MM.1S (cell line): Measurements from ENCODE around the gene GNAS-AS1.

Source experiments
- DNase-seq: peaks from one replicate; pipeline ENCODE4 v3.0.0-alpha.2; 2015
- H2AFZ ChIP-seq: fragments of 300-600 bp; sonication (generic); 2 replicates; pipeline ENCODE4 v1.6.0; 2016; ENCODE audit warnings: antibody characterized with exemption, low read length
- H3F3A ChIP-seq: fragments of 300-600 bp; sonication (generic); 2 replicates; pipeline ENCODE4 v1.6.1; 2016; ENCODE audit warnings: mild to moderate bottlenecking, antibody characterized with exemption, low read length, moderate library complexity, mixed read lengths; ENCODE audit not compliant: insufficient read depth
- H3K27ac ChIP-seq: fragments of 300-600 bp; sonication (generic); 2 replicates; pipeline ENCODE4 v1.5.1; 2016; ENCODE audit warnings: mild to moderate bottlenecking, low read length
- H3K27me3 ChIP-seq: fragments of 300-600 bp; sonication (generic); replicated peaks from 2 replicates; pipeline ENCODE4 v1.6.0; 2016; ENCODE audit warnings: low read length; ENCODE audit not compliant: insufficient read depth
- H3K36me3 ChIP-seq: fragments of 300-600 bp; sonication (generic); replicated peaks from 2 replicates; pipeline ENCODE4 v1.6.1; 2016; ENCODE audit warnings: mild to moderate bottlenecking, low read length, mixed read lengths; ENCODE audit not compliant: insufficient read depth
- H3K4me1 ChIP-seq: fragments of 300-600 bp; sonication (generic); 2 replicates; pipeline ENCODE4 v1.6.1; 2016; ENCODE audit warnings: low read length, mixed read lengths
- H3K4me2 ChIP-seq: fragments of 300-600 bp; sonication (generic); 2 replicates; pipeline ENCODE4 v1.6.0; 2016; ENCODE audit warnings: low read depth, low read length
- H3K4me3 ChIP-seq: fragments of 300-600 bp; sonication (generic); 2 replicates; pipeline ENCODE4 v1.5.1; 2016; ENCODE audit warnings: low read length, mixed read lengths
- H3K79me2 ChIP-seq: fragments of 300-600 bp; sonication (generic); 2 replicates; pipeline ENCODE4 v1.6.1; 2016; ENCODE audit warnings: mixed run types, low read length, mixed read lengths
- H3K9ac ChIP-seq: fragments of 300-600 bp; sonication (generic); 2 replicates; pipeline ENCODE4 v1.6.1; 2016; ENCODE audit warnings: low read length, mixed read lengths
- H3K9me2 ChIP-seq: fragments of 300-600 bp; sonication (generic); replicated peaks from 2 replicates; pipeline ENCODE4 v1.6.1; 2016; ENCODE audit warnings: mild to moderate bottlenecking, low read length, mixed read lengths; ENCODE audit not compliant: insufficient read depth
- H3K9me3 ChIP-seq: fragments of 300-600 bp; sonication (generic); replicated peaks from 2 replicates; pipeline ENCODE4 v1.6.1; 2016; ENCODE audit warnings: mild to moderate bottlenecking, low read length, mixed read lengths; ENCODE audit not compliant: insufficient read depth
- H4K20me1 ChIP-seq: fragments of 300-600 bp; sonication (generic); 2 replicates; pipeline ENCODE4 v1.6.1; 2016; ENCODE audit warnings: mild to moderate bottlenecking, low read length, moderate library complexity, mixed read lengths; ENCODE audit not compliant: insufficient read depth
- EZH2 ChIP-seq: fragments of 300-600 bp; sonication (generic); optimal IDR thresholded peaks from 2 replicates; pipeline ENCODE3; 2017; ENCODE audit warnings: low read depth, mild to moderate bottlenecking, antibody characterized with exemption, low read length, mixed read lengths
- EZH2phosphoT487 ChIP-seq: fragments of 300-600 bp; sonication (generic); IDR thresholded peaks from 2 replicates; pipeline ENCODE4 v1.6.1; 2018; ENCODE audit warnings: antibody characterized with exemption, low read length
- TF ChIP-seq, protein P1 (sequence below): fragments of 300-600 bp; sonication (generic); IDR thresholded peaks from 2 replicates; pipeline ENCODE4 v1.5.1; 2016; ENCODE audit warnings: antibody characterized with exemption, low read length, mixed read lengths

Gene GNAS-AS1

DNA sequence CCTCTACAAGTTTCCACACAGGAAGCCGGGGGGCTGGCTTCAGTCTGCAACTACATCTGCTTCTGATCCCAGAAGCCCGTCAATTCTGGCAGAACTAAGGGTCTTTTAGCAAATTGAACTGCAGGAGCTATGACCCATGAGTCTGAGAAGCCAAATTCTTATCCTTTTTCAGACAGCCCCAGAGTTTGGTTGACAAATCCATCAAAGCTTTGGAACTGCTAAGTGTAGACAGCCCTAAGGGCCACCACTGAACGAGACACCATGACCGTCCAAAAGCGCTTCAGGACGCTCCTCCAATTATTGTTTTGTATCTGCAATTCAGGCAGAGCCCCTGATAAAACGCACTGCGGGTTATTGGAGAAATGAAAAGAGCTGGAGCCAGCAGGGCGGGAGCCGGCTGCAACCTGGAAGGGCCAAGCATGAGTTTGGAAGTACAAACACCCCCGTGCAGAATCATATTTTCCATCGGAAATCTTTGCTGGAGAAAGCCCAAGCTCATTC lies 67.1 kb downstream of the GNAS-AS1 start:
- Histone ChIP-seq H3K4me2 (no peak overlapping the region), H3K4me1 (no peaks in the 10 kb centered on the region)

GRCh38 chr20:58781138-58781537 lies 69.6 kb downstream of the GNAS-AS1 start:
- Histone ChIP-seq H3K4me1 (no peaks in the 10 kb centered on the region), H3K9me2 (no peaks in the 10 kb centered on the region), H4K20me1 (no peaks in the 10 kb centered on the region), H3K4me3 (no peak overlapping the region), H3K79me2 (no peaks in the 10 kb centered on the region), H3K4me2 (no peak overlapping the region), H2AFZ (no peak overlapping the region), H3K9me3 (no peaks in the 10 kb centered on the region), H3K27ac (no peak overlapping the region), H3F3A (no peaks in the 10 kb centered on the region), H3K36me3 (no peaks in the 10 kb centered on the region), H3K27me3 (peaks cover 95% of the 10 kb centered on the region), H3K9ac (no peak overlapping the region)
- TF ChIP-seq EZH2phosphoT487 (no peak), EZH2 (no peak)
- TF ChIP-seq, protein P1, sequence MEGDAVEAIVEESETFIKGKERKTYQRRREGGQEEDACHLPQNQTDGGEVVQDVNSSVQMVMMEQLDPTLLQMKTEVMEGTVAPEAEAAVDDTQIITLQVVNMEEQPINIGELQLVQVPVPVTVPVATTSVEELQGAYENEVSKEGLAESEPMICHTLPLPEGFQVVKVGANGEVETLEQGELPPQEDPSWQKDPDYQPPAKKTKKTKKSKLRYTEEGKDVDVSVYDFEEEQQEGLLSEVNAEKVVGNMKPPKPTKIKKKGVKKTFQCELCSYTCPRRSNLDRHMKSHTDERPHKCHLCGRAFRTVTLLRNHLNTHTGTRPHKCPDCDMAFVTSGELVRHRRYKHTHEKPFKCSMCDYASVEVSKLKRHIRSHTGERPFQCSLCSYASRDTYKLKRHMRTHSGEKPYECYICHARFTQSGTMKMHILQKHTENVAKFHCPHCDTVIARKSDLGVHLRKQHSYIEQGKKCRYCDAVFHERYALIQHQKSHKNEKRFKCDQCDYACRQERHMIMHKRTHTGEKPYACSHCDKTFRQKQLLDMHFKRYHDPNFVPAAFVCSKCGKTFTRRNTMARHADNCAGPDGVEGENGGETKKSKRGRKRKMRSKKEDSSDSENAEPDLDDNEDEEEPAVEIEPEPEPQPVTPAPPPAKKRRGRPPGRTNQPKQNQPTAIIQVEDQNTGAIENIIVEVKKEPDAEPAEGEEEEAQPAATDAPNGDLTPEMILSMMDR: no peak
- DNase-seq: no peak

More for the DNA sequence above, 67.1 kb downstream of the GNAS-AS1 start:
- Histone ChIP-seq H3K36me3 (no peaks in the 10 kb centered on the region), H3K79me2 (no peaks in the 10 kb centered on the region), H3K27me3 (peaks cover 95% of the 10 kb centered on the region), H2AFZ (no peak overlapping the region), H3K9me2 (no peaks in the 10 kb centered on the region), H3K27ac (no peak overlapping the region), H3K4me3 (no peak overlapping the region), H3F3A (no peaks in the 10 kb centered on the region), H4K20me1 (no peaks in the 10 kb centered on the region), H3K9ac (no peak overlapping the region), H3K9me3 (no peaks in the 10 kb centered on the region)
- DNase-seq: no peak
- TF ChIP-seq, protein P1: no peak
- no peak for TF ChIP-seq EZH2phosphoT487
- no peak for TF ChIP-seq EZH2

GRCh38 chr20:58778760-58779159 lies 71.9 kb downstream of the GNAS-AS1 start:
- H3K4me1 ChIP-seq: no peaks in the 10 kb centered on the region
- no peak for DNase-seq
- no peaks in the 10 kb centered on the region for H3K79me2 ChIP-seq
- H3K4me2 ChIP-seq: no peak overlapping the region
- H3K9ac ChIP-seq: no peak overlapping the region
- H3K27ac ChIP-seq: no peak overlapping the region
- H3K9me3 ChIP-seq: no peaks in the 10 kb centered on the region
- no peak overlapping the region for H3K4me3 ChIP-seq
- H2AFZ ChIP-seq: no peak overlapping the region
- peaks cover 97% of the 10 kb centered on the region for H3K27me3 ChIP-seq
- H3K36me3 ChIP-seq: no peaks in the 10 kb centered on the region
- H3K9me2 ChIP-seq: no peaks in the 10 kb centered on the region
- H4K20me1 ChIP-seq: no peaks in the 10 kb centered on the region
- no peak for TF ChIP-seq EZH2
- no peak for TF ChIP-seq EZH2phosphoT487
- TF ChIP-seq, protein P1: no peak
- no peaks in the 10 kb centered on the region for H3F3A ChIP-seq
